ENCODE results near the gene GFRA4.

Gene GFRA4

GRCh38 chr20:3678856-3679720, 15.9 kb upstream of the GFRA4 start:
- no peak for DNase-seq (ENCODE audit: low read depth, low spot score)
- H3K4me3 ChIP-seq (ENCODE audit: low read length) = no peak overlapping the region

- no peak overlapping the region for H3K4me3 ChIP-seq (ENCODE audit: low read length)
- no peak for DNase-seq (ENCODE audit: low read depth, low spot score)
These were observed 15.0 kb upstream of the GFRA4 start for GRCh38 chr20:3678198-3678597.

GRCh38 chr20:3677733-3678132, 14.5 kb upstream of the GFRA4 start:
- no peak for DNase-seq (ENCODE audit: low read depth, low spot score)
- no peak overlapping the region for H3K4me3 ChIP-seq (ENCODE audit: low read length)

GRCh38 chr20:3674995-3675900, 12.0 kb upstream of the GFRA4 start:
- DNase-seq (ENCODE audit: low read depth, low spot score) = no peak
- H3K4me3 ChIP-seq (ENCODE audit: low read length) = no peak overlapping the region

- no peak overlapping the region for H3K4me3 ChIP-seq (ENCODE audit: low read length)
- DNase-seq (ENCODE audit: low read depth, low spot score) = no peak
These were observed 11.2 kb upstream of the GFRA4 start for GRCh38 chr20:3674447-3674846.

GRCh38 chr20:3673221-3674070, 10.2 kb upstream of the GFRA4 start:
- DNase-seq (ENCODE audit: low read depth, low spot score) = no peak
- peak overlapping the region; percentile 45; the same call in 1 of the 2 replicates for H3K4me3 ChIP-seq (ENCODE audit: low read length)

GRCh38 chr20:3672547-3673171, 9.5 kb upstream of the GFRA4 start:
- H3K4me3 ChIP-seq (ENCODE audit: low read length) = peak overlapping the region; percentile 45
- DNase-seq (ENCODE audit: low read depth, low spot score) = no peak

- DNase-seq (ENCODE audit: low read depth, low spot score) = no peak
- H3K4me3 ChIP-seq (ENCODE audit: low read length) = peak overlapping the region; percentile 45
These were observed 8.9 kb upstream of the GFRA4 start for GRCh38 chr20:3671986-3672546.

GRCh38 chr20:3670945-3671344, 7.7 kb upstream of the GFRA4 start:
- peak; percentile 78 for DNase-seq (ENCODE audit: low read depth, low spot score)
- H3K4me3 ChIP-seq (ENCODE audit: low read length) = no peak overlapping the region

GRCh38 chr20:3670511-3670910, 7.3 kb upstream of the GFRA4 start:
- H3K4me3 ChIP-seq (ENCODE audit: low read length) = no peak overlapping the region
- DNase-seq (ENCODE audit: low read depth, low spot score) = no peak

GRCh38 chr20:3669710-3670367, 6.6 kb upstream of the GFRA4 start:
- no peak for DNase-seq (ENCODE audit: low read depth, low spot score)
- H3K4me3 ChIP-seq (ENCODE audit: low read length) = no peak overlapping the region

- no peak overlapping the region for H3K4me3 ChIP-seq (ENCODE audit: low read length)
- DNase-seq (ENCODE audit: low read depth, low spot score) = no peak
These were observed 4.3 kb upstream of the GFRA4 start for GRCh38 chr20:3667434-3668037.

GRCh38 chr20:3663858-3664257, 659 bp upstream of the GFRA4 start:
- no peak overlapping the region for H3K4me3 ChIP-seq (ENCODE audit: low read length)
- no peak for DNase-seq (ENCODE audit: low read depth, low spot score)

- DNase-seq (ENCODE audit: low read depth, low spot score) = no peak
- no peak overlapping the region for H3K4me3 ChIP-seq (ENCODE audit: low read length)
These were observed 1.2 kb downstream of the GFRA4 start for GRCh38 chr20:3661814-3662665.

GRCh38 chr20:3661060-3661813, 2.0 kb downstream of the GFRA4 start:
- no peak overlapping the region for H3K4me3 ChIP-seq (ENCODE audit: low read length)
- DNase-seq (ENCODE audit: low read depth, low spot score) = no peak

Measured in Jurkat, Clone E6-1 (cell line).